GM20431 (cell line): Measurements from ENCODE around the gene ADH7.
"Not testable (repeated sequence)": the region's sequence is repeated elsewhere in the genome, so short reads cannot be mapped to it uniquely, and the experiment has no call there.

ENCODE experiments used
- in situ Hi-C: fragments of 300-500 bp; cut with MseI, MboI; formaldehyde crosslinking; loops from one replicate; pipeline ENCODE4 v1.15.0; 2020; ENCODE audit warnings: low sequenced_read_pairs; ENCODE audit not compliant: unreplicated experiment

Gene ADH7

GRCh38 chr4:99383399-99383798 is 51.7 kb downstream of the ADH7 start:
- in situ Hi-C loops, result no loop called here

- in situ Hi-C loops, result no loop called here
These were observed 52.3 kb downstream of the ADH7 start for GRCh38 chr4:99382745-99383360.

DNA sequence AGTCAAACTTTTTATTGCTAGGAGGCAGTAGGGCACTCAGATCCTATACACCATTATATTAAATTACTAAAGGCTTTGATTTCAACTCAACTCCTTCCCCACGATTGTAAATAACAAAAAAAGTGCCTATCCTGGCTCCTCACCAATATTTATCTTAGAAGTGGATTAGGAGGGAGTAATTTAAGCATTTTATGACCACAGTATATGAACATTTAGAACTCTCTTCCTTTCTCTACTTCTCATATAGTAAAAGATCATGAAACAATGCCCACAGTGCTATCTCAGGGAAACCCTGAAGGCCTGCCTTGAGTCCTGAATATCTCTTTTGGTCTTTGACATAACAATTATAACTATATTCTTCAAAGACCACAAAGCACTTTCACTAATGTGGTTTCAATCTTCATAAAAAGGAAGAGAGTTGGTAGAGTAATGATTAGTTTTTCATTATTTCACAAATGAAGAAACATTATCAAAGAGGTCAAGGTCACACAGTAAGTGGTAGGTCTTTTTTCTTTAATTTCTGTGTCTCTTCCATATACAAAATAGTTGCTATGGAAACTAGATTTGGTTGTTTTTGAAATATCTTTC is 53.5 kb downstream of the ADH7 start:
- in situ Hi-C loops, result no loop called here

DNA sequence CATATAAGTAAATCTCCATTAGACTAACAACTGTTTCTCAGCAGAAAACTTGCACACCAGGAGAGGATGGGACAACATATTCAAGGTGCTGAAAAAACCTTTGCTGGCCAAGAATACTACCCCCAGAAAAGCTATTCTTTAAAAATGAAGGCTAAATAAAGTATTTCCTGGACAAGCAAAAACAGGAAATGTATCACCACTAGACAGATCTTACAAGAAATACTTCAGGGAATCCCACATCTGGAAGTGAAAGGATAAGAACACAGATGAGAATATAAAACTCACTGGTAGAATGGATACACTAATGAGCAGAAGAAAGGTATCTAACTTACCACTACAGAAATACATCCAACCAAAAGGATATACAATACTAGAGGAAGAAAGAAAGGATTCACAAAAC is 55.6 kb downstream of the ADH7 start:
- in situ Hi-C loops, result no loop called here

- in situ Hi-C loops, result no loop called here
These were observed 56.3 kb downstream of the ADH7 start for GRCh38 chr4:99378876-99379275.

DNA sequence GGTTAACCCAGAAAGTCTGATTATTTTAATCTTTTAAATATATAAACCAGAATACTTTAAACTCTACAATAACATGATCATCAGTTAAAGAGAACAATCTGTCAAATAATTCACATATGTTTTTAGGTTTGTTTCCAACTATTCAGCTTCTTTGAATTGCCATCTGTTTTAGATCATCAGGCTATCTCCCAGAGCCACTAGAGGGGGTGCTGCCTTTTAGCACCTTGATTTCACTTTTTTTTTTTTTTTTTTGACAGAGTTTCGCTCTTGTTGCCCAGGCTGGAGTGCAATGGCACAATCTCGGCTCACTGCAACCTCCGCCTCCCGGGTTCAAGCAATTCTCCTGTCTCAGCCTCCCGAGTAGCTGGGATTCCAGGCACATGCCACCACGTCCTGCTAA is 57.8 kb downstream of the ADH7 start:
- in situ Hi-C loops, result not testable (repeated sequence)

DNA sequence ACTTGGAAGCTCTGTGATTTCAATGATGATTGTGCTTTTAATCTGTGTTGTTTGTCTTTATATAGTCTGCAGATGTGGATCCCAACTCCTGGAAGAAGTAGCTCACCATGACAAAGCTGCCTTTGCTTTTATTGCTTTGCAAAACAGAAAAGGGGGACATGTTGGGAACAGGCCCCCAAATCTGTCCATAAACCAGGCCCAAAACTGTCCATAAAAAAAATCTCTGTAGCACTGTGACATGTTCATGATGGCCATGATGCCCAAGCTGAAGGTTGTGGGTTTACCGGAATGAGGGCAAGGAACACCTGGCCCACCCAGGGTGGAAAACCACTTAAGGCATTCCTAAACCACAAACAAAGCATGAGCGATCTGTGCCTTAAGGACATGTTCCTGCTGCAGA is 62.7 kb downstream of the ADH7 start:
- in situ Hi-C loops, result not testable (repeated sequence)

DNA sequence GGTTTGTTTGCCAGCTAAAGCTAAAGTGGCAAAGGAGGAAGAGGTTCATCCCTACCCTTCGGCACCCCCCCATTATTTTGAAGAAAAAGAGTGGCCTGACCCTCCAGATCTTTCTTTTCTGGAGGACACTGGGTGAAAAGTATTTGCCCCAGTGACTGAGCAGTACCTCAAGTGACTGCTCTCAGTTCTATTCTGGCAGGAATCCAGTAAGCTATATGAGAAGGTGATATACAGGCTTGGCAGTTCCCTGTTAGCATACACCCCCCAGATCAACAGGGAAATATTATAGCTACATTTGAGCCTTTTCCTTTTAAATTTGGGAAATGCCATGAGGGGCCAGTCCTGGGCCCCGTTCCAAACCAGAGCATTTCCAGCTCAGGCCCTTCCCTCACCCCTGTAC is 67.3 kb downstream of the ADH7 start:
- in situ Hi-C loops, result not testable (repeated sequence)

GRCh38 chr4:99366491-99366890 is 68.7 kb downstream of the ADH7 start:
- in situ Hi-C loops, result no loop called here

GRCh38 chr4:99362768-99363167 is 72.4 kb downstream of the ADH7 start:
- in situ Hi-C loops, result no loop called here
